IPS-18a (cell line): ENCODE data around the gene C17orf113.

Experiments used
- H3K27ac ChIP-seq: one replicate; pipeline ENCODE4 v1.5.1; 2013; ENCODE audit warnings: low read length
- H3K27me3 ChIP-seq: one replicate; pipeline ENCODE4 v1.6.1; 2013; ENCODE audit warnings: mild to moderate bottlenecking, low read length; ENCODE audit not compliant: control insufficient read depth, insufficient read depth
- H3K36me3 ChIP-seq: one replicate; pipeline ENCODE4 v1.6.1; 2013; ENCODE audit warnings: low read depth, low read length; ENCODE audit not compliant: control insufficient read depth
- H3K4me1 ChIP-seq: one replicate; pipeline ENCODE4 v1.6.1; 2013; ENCODE audit warnings: low read depth, low read length; ENCODE audit not compliant: control insufficient read depth
- H3K4me3 ChIP-seq: one replicate; pipeline ENCODE4 v1.5.1; 2013; ENCODE audit warnings: low read length
- H3K9ac ChIP-seq: one replicate; pipeline ENCODE4 v1.6.1; 2013; ENCODE audit warnings: mild to moderate bottlenecking, low read length, moderate library complexity
- H3K9me3 ChIP-seq: one replicate; pipeline ENCODE4 v1.6.1; 2013; ENCODE audit warnings: low read depth, low read length; ENCODE audit not compliant: control insufficient read depth

C17orf113 gene

DNA sequence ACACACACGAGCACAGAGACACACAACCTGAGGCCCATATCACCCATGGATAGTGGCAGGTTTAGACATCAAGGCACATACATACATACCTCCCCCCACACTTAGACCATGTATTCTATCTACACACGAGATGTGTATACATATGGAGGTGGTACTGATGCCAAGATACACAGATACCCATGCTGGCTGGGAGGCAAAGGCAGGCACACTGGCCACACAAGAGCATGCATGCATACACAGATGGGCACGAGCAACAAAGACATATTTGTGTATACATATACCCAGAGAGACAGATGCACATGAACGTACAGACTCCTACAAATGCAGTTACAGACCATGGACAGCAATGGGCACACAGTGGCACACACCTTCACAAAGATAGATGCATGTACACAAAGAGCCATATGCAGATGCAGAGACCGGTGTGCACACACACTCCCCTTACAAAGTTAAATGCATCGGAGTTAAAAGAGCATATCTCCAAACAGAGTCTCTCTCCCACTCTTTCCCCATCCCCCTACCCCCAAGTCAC, 2.0 kb upstream of the C17orf113 start:
- H3K4me1 ChIP-seq = peaks cover 20% of the 10 kb centered on the region
- H3K9me3 ChIP-seq = no peaks in the 10 kb centered on the region
- H3K27ac ChIP-seq = no peak overlapping the region
- H3K36me3 ChIP-seq = no peaks in the 10 kb centered on the region
- H3K9ac ChIP-seq = no peak overlapping the region
- H3K4me3 ChIP-seq = no peak overlapping the region
- H3K27me3 ChIP-seq = peaks cover 27% of the 10 kb centered on the region

DNA sequence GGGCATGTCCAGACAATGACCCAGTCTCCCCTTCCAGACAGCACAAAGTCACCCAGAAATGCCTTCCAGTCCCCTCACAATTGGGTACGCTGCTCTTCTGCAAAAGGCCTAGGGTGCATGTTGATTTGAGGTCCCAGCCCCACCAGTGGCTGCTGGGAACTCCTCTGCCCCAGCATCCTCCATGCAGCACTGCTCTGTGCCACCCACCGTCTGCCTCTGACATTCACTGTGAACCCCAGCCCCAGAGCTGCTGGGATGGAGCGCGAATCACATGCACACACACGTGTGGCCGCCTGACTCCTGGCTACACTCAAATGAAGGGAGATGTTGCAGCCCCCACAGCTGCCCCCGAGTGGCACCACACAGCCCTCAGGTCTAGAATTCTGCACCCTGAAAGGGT, 1.2 kb upstream of the C17orf113 start:
- H3K4me3 ChIP-seq = no peak overlapping the region
- H3K27me3 ChIP-seq = peaks cover 27% of the 10 kb centered on the region
- H3K27ac ChIP-seq = no peak overlapping the region
- H3K9ac ChIP-seq = no peak overlapping the region
- peaks cover 20% of the 10 kb centered on the region for H3K4me1 ChIP-seq
- no peaks in the 10 kb centered on the region for H3K9me3 ChIP-seq
- no peaks in the 10 kb centered on the region for H3K36me3 ChIP-seq

DNA sequence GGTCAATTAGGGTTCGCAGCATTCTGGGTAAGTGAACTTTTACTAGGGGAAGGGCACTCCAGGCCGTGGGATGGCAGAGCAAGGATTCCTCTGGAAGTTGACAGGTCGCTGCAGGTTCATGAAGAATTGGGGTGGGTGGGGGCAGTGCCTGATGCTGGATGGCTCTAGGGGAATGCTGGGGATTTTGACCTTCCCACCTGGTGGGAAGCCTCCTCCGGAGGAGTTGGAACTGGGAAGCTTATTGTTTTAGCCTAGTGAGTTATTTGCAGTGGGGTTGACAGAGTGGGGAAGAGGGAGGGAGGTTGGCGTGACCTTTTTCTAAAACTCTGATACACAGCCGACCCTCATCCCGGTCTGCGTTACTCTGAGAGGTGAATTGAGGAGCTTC, 606 bp upstream of the C17orf113 start:
- no peaks in the 10 kb centered on the region for H3K36me3 ChIP-seq
- H3K9me3 ChIP-seq = no peaks in the 10 kb centered on the region
- peaks cover 27% of the 10 kb centered on the region for H3K27me3 ChIP-seq
- no peak overlapping the region for H3K27ac ChIP-seq
- H3K4me1 ChIP-seq = peaks cover 20% of the 10 kb centered on the region
- no peak overlapping the region for H3K9ac ChIP-seq
- peak overlapping the region; percentile 58 for H3K4me3 ChIP-seq

DNA sequence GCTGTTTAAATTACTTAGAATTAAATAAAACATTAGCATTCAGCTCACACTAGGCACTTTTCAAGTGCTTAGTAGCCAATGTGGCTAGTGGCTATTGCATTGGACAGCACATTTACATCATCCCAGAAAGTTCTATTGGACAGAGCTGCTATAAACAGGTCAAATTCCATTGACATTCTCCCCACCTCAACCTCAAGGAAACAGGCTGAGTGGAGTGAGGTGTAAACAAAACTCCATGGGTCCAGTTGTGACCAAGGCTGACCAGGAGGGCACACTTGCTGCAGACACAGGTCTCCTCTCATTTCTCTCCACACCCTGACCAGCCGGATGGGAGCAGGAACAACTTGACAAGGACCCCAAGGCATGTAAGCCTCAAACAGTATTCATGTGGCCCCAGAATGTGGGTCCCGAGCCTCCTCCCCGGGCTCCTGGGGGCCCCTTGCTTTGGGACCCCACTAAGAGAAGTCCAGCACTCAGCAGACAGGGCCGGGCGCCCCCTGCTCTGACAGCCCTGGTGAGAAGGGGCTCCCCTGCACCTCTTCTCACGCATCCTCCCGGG, 488 bp downstream of the C17orf113 start:
- Histone ChIP-seq H3K4me3 (peak overlapping the region; percentile 44), H3K9ac (no peak overlapping the region), H3K4me1 (peaks cover 14% of the 10 kb centered on the region), H3K27me3 (peaks cover 27% of the 10 kb centered on the region), H3K36me3 (no peaks in the 10 kb centered on the region), H3K9me3 (no peaks in the 10 kb centered on the region), H3K27ac (no peak overlapping the region)

DNA sequence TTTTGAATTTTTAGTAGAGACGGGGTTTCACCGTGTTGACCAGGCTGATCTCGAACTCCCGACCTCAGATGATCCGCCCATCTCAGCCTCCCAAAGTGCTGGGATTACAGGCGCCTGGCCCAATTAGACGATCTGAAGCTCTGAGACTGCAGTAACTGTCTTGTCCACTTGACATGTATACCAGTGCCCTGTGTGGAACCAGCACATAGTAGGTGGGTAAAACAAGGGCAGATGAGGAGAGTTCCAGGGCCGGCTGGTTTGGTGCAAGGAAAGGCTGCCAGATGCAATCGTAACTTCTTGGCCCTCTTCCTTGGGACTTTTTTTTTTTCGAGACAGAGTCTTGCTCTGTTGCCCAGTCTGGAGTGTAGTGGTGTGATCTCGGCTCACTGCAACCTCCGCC, 3.1 kb downstream of the C17orf113 start:
- Histone ChIP-seq H3K9me3 (no peaks in the 10 kb centered on the region), H3K36me3 (no peaks in the 10 kb centered on the region), H3K4me3 (no peak overlapping the region), H3K9ac (no peak overlapping the region), H3K27me3 (peaks cover 20% of the 10 kb centered on the region), H3K4me1 (peaks cover 7% of the 10 kb centered on the region), H3K27ac (no peak overlapping the region)

DNA sequence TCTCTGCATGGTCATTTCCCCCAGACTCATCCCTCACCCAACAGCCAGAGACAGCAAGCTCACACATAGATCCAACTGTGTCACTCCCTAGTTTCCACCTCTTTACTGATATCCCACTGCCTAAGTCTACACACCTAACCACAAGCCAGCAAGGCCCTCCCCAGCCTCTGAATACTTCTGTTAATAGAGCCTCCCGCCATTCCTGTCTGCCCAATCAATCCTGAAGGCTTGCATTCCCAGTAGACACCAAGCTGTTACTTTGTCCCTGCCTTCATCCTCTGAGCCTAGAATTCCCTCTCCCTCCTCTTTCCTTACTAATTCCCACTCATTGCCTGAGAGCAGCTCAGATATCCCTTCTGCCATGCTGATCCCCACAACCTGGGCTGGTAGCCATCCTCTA, 4.7 kb downstream of the C17orf113 start:
- H3K4me1 ChIP-seq = no peaks in the 10 kb centered on the region
- H3K36me3 ChIP-seq = no peaks in the 10 kb centered on the region
- H3K9ac ChIP-seq = no peak overlapping the region
- H3K4me3 ChIP-seq = no peak overlapping the region
- no peaks in the 10 kb centered on the region for H3K9me3 ChIP-seq
- peaks cover 10% of the 10 kb centered on the region for H3K27me3 ChIP-seq
- no peak overlapping the region for H3K27ac ChIP-seq

DNA sequence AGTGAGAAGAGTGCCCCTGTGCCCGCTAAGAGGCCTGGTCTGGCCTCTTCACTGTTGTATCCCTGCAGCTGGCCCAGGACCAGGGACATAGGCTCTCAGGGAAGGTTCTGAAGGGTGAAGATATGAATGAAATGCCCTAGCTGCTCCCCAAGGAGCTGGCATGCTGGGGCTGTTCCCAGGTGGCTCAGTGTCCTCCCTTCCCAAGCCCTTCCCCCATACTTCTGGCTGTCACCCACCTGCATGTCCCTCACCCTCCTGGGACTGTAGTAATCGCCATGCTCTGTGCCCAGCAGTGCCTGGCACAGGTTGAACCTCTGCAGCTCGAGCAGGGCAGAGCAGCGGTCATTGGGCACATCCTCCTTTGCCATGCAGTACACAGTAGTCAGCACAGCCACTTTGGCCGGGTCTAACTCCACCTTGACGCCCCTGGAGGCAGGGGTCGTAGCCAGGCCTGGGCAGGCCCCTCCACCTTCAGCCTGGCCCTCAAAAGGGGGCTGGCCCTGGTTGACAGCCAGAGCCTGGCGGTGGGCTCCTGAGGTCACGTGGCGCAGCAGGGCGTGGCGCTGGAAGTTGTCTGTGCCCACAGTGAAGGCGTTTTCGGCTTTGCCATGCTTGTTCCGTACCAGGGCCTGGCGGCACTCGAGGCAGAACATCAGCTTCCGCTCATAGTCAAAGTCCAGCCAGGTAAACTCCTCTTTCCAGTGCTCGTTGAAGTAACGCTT, 7.6 kb downstream of the C17orf113 start:
- no peak overlapping the region for H3K27ac ChIP-seq
- no peaks in the 10 kb centered on the region for H3K9me3 ChIP-seq
- no peak overlapping the region for H3K4me3 ChIP-seq
- H3K27me3 ChIP-seq = no peaks in the 10 kb centered on the region
- H3K9ac ChIP-seq = no peak overlapping the region
- H3K36me3 ChIP-seq = no peaks in the 10 kb centered on the region
- peaks cover 3% of the 10 kb centered on the region for H3K4me1 ChIP-seq

DNA sequence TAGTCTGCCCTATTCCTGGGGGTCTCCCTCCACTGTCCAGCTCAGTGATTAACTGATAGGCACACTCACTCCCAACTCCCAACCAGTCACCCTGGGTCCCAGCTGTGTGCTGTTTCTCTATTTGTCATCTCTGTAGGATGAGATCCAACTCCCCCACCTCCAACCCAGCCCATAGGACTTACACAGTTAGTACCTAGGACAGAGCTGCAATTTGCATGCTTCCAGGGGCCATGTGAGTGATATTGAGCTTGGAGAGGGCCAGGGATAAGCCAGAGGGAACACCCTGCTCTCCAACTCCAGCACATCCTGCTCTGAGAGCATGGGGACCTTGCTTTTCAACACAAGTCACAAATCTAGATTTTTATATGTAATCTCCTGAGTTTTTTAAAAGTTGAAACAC, 8.8 kb downstream of the C17orf113 start:
- Histone ChIP-seq H3K9ac (no peak overlapping the region), H3K27me3 (no peaks in the 10 kb centered on the region), H3K9me3 (no peaks in the 10 kb centered on the region), H3K27ac (no peak overlapping the region), H3K4me3 (no peak overlapping the region), H3K4me1 (peaks cover 3% of the 10 kb centered on the region), H3K36me3 (no peaks in the 10 kb centered on the region)

DNA sequence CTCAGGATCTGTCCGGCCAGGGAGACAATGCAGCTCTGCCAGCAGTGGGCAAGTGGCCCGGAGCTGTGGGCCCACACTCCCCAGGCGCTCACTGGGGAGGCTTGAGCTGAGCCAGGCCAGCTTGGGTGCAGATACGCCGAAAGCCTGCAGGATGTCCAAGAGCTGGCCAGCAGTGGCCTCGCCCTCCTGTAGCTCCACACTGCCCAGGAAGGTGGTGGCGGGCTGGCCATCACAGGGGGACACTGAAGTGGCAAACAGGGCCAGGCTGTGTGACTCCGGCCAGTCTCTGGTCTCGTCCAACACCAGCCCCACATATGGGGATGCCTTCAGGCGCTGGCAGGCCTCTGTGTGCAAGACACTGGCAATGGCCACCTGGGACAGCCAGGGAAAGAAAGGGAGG, 9.6 kb downstream of the C17orf113 start:
- Histone ChIP-seq H3K4me3 (no peak overlapping the region), H3K9ac (no peak overlapping the region), H3K27ac (no peak overlapping the region), H3K27me3 (no peaks in the 10 kb centered on the region), H3K4me1 (peaks cover 3% of the 10 kb centered on the region), H3K9me3 (no peaks in the 10 kb centered on the region), H3K36me3 (no peaks in the 10 kb centered on the region)

DNA sequence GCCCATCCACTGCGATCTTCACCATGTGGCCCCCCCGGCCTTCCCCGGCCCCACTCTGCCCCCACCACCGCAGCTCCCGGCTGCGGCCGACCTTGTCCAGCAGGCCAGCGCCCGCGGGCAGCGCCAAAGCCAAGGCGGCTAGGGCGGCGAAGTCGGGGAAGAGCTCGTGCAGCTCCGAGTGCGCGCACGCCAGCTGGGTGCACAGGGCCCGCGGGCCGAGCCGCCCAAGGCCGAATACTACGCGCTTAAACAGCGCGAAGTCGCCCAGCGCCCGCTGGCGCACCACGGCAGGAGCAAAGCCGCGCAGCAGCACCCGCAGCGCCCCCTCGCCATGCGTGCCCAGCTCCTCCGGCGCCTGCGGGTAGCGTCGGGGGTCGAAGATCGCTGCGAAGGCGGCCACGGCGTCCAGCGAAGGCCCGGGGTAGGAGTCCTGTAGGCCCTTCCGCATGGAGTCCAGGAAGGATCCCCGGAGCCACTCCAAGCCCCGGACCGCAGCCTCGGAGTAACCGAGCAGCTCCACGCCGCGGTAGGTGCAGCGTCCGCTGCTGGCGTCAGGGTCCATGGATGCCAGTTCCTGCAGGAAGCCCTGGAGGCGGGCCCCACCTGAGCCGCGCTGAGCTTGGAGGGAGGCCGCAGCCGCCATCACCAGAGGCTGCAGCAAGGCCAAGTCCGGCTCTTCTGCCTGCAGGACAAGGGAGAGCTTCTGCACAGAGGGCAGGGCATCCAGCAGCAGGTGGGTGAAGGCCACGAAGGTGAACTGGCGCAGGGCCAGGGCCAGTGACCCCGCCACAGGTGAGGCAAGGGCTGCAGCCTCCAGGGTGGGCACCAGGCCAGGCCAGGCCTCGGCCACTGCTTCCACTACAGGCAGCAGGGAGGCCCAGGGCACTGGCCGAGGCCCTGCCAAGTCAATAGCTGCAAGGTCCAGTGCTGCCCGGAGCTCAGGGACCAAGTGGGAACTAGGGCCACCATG, 10.3 kb downstream of the C17orf113 start:
- Histone ChIP-seq H3K4me1 (peaks cover 3% of the 10 kb centered on the region), H3K9ac (no peak overlapping the region), H3K27me3 (no peaks in the 10 kb centered on the region), H3K4me3 (no peak overlapping the region), H3K9me3 (no peaks in the 10 kb centered on the region), H3K36me3 (no peaks in the 10 kb centered on the region), H3K27ac (no peak overlapping the region)

DNA sequence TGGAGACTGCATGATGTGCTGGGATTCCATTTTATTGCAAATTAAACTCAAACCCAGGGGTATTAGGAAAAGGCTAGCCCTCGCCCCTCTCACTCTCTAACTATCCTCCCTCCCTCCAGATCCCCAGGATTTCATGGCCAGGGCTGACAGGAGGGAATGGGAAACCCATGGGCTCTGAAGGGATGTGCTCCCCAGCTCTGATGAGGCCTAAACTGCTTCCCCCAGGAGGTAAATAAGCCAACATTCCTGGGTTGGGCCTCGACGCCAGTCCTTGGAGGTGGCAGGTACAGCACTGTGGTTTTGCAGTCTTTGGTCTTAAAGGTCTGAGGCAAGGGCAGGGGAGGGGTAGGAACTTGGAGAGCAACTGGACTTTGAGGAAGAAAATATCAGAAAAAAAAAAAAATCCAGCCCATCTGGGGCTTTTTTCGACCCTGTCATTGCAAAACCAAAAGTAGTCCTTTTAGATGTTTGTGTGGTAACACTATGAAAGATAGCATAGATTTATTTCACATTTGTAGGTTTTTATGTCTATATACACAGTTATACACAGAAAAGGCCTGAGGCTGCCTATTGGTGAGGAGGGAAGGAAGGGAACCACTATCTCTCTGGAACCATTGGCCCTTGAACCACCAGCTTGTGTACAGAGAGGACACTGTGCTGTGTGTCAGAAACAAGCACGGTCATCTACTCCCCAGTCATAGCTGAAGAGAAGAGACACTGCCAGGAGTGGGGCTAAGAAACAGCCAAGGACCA, 12.0 kb downstream of the C17orf113 start:
- Histone ChIP-seq H3K4me3 (no peak overlapping the region), H3K27me3 (no peaks in the 10 kb centered on the region), H3K27ac (no peak overlapping the region), H3K9me3 (no peaks in the 10 kb centered on the region), H3K4me1 (peaks cover 3% of the 10 kb centered on the region), H3K36me3 (no peaks in the 10 kb centered on the region), H3K9ac (no peak overlapping the region)
